Activated CD4-positive, alpha-beta T cell treated with anti-CD3 and anti-CD28 coated beads for 24 hours (primary cell): ENCODE measurements around the gene TUBB8.
"Not testable (repeated sequence)": the region's sequence is repeated elsewhere in the genome, so short reads cannot be mapped to it uniquely, and the experiment has no call there.

Source experiments
- DNase-seq, 2 donors: peaks; one replicate each; pipeline ENCODE4 v3.0.0-alpha.2; 2020; ENCODE audit warnings: low read depth in 2 of 2

Gene TUBB8

GRCh38 chr10:48996-49395, at the start of gene TUBB8:
TSS of gene TUBB8 (minus strand) at chr10:49296. CDS start at chr10:49238, 58 bp downstream.
- DNase-seq = no peak

GRCh38 chr10:96466-96865, 47.4 kb upstream of the TUBB8 start:
- no peak for DNase-seq

- DNase-seq = no peak
Measured at GRCh38 chr10:95356-96115, 46.4 kb upstream of the TUBB8 start.

GRCh38 chr10:94613-95012, 45.5 kb upstream of the TUBB8 start:
- DNase-seq = no peak

- DNase-seq = no peak
Measured at GRCh38 chr10:92846-93245, 43.8 kb upstream of the TUBB8 start.

GRCh38 chr10:92153-92552, 43.1 kb upstream of the TUBB8 start:
- DNase-seq = no peak

GRCh38 chr10:91313-91712, 42.2 kb upstream of the TUBB8 start:
- DNase-seq = no peak

- DNase-seq = no peak
Measured at GRCh38 chr10:90161-90560, 41.1 kb upstream of the TUBB8 start.

GRCh38 chr10:89248-89647, 40.2 kb upstream of the TUBB8 start:
- no peak for DNase-seq

- DNase-seq = no peak
Measured at GRCh38 chr10:88253-88652, 39.2 kb upstream of the TUBB8 start.

- DNase-seq = no peak
Measured at GRCh38 chr10:87177-88080, 38.3 kb upstream of the TUBB8 start.

- no peak for DNase-seq
Measured at GRCh38 chr10:86031-86430, 36.9 kb upstream of the TUBB8 start.

- no peak for DNase-seq
Measured at GRCh38 chr10:85044-85443, 35.9 kb upstream of the TUBB8 start.

GRCh38 chr10:83930-84530, 34.9 kb upstream of the TUBB8 start:
- no peak for DNase-seq

- no peak for DNase-seq
Measured at GRCh38 chr10:80477-81105, 31.5 kb upstream of the TUBB8 start.

GRCh38 chr10:79532-80215, 30.6 kb upstream of the TUBB8 start:
- no peak for DNase-seq

- no peak for DNase-seq
Measured at GRCh38 chr10:78556-78955, 29.5 kb upstream of the TUBB8 start.

GRCh38 chr10:74266-74621, 25.1 kb upstream of the TUBB8 start:
- not testable (repeated sequence) for DNase-seq

GRCh38 chr10:73543-74265, 24.6 kb upstream of the TUBB8 start:
- DNase-seq = peak; percentile 19 to 24

GRCh38 chr10:68156-68555, 19.1 kb upstream of the TUBB8 start:
- not testable (repeated sequence) for DNase-seq

- not testable (repeated sequence) for DNase-seq
Measured at GRCh38 chr10:49926-50325, 830 bp upstream of the TUBB8 start.
